Peyer's patch (tissue), 4 donors: ENCODE measurements around the gene HORMAD2. TPM values are rescaled to one million over a fixed set of nuclear protein-coding genes. Genes with fewer than 3 reads are reported as not detected.

ENCODE experiments used
- DNase-seq, 3 donors: peaks; one replicate each; pipeline ENCODE4 v3.0.0-alpha.2; 2017 to 2019
- H3K27ac ChIP-seq, 4 donors: fragments of 200-600 bp; sonication (generic); one replicate each; pipeline ENCODE4 v1.5.1; 2016 to 2019
- H3K27me3 ChIP-seq, 2 donors: fragments of 200-600 bp; sonication (generic); one replicate each; pipeline ENCODE4 v1.5.1; 2019
- H3K36me3 ChIP-seq, 3 donors: fragments of 200-600 bp; sonication (generic); one replicate each; pipeline ENCODE4 v1.5.1; 2016 to 2019
- H3K4me1 ChIP-seq, 4 donors: fragments of 200-600 bp; sonication (generic); one replicate each; pipeline ENCODE4 v1.5.1; 2016 to 2019
- H3K4me3 ChIP-seq, 4 donors: fragments of 200-600 bp; sonication (generic); 1 replicate in 3 of 4; 2 replicates in 1 of 4; pipeline ENCODE4 v1.5.1; 2016 to 2019; ENCODE audit warnings: mild to moderate bottlenecking in 1 of 4
- H3K9me3 ChIP-seq, 4 donors: fragments of 200-600 bp; sonication (generic); one replicate each; pipeline ENCODE4 v1.5.1; 2016 to 2019; ENCODE audit warnings: mild to moderate bottlenecking in 1 of 4
- CTCF ChIP-seq, 6 experiments: fragments of 450-650 bp in 4 of 6; fragments of 200-600 bp in 2 of 6; sonication (generic) in 1 of 6; IDR thresholded peaks; one replicate each; pipeline ENCODE4 v1.5.1; 2017 to 2019; ENCODE audit warnings: antibody characterized with exemption in 6 of 6, mild to moderate bottlenecking in 3 of 6, moderate library complexity in 1 of 6
- POLR2A ChIP-seq, 2 donors: fragments of 450-650 bp; IDR thresholded peaks; one replicate each; pipeline ENCODE4 v1.5.1; 2017; ENCODE audit warnings: antibody characterized with exemption in 2 of 2, mild to moderate bottlenecking in 2 of 2, moderate library complexity in 2 of 2
- total RNA-seq, 4 donors: library from RNA; depleted of rRNA; stranded (reverse); fragments of >200 nt; gene quantifications; one replicate each; pipeline ENCODE4 v1.1.0, GENCODE V29; 2016

Gene HORMAD2
- total RNA-seq, 4 donors from 2014 or later: not detected

GRCh38 chr22:30187094-30187493 is 106.8 kb downstream of the HORMAD2 start:
- H3K27me3 ChIP-seq: no peaks in the 10 kb centered on the region
- H3K4me3 ChIP-seq: no peak overlapping the region
- DNase-seq: no peak
- no peaks in the 10 kb centered on the region for H3K9me3 ChIP-seq
- TF ChIP-seq CTCF (IDR thresholded peaks at IDR 0.05): no peak
- TF ChIP-seq POLR2A (IDR thresholded peaks at IDR 0.05): no peak
- no peaks in the 10 kb centered on the region for H3K36me3 ChIP-seq
- H3K27ac ChIP-seq: no peak overlapping the region
- no peaks in the 10 kb centered on the region for H3K4me1 ChIP-seq

GRCh38 chr22:30187529-30188407 is 107.5 kb downstream of the HORMAD2 start:
- Histone ChIP-seq H3K9me3 (no peaks in the 10 kb centered on the region), H3K4me3 (no peak overlapping the region), H3K27ac (no peak overlapping the region), H3K4me1 (no peaks in the 10 kb centered on the region), H3K36me3 (no peaks in the 10 kb centered on the region), H3K27me3 (no peaks in the 10 kb centered on the region)
- DNase-seq: no peak
- no peak for TF ChIP-seq POLR2A (IDR thresholded peaks at IDR 0.05)
- TF ChIP-seq CTCF (IDR thresholded peaks at IDR 0.05): no peak

- Histone ChIP-seq H3K27me3 (no peaks in the 10 kb centered on the region), H3K27ac (no peak overlapping the region), H3K4me3 (no peak overlapping the region), H3K9me3 (no peaks in the 10 kb centered on the region), H3K4me1 (no peaks in the 10 kb centered on the region), H3K36me3 (no peaks in the 10 kb centered on the region)
- no peak for DNase-seq
- no peak for TF ChIP-seq CTCF (IDR thresholded peaks at IDR 0.05)
- TF ChIP-seq POLR2A (IDR thresholded peaks at IDR 0.05): no peak
These were observed 108.6 kb downstream of the HORMAD2 start for GRCh38 chr22:30188911-30189310.

GRCh38 chr22:30190574-30190973 is 110.3 kb downstream of the HORMAD2 start:
- H3K4me3 ChIP-seq: no peak overlapping the region
- H3K36me3 ChIP-seq: no peaks in the 10 kb centered on the region
- DNase-seq: no peak
- H3K27me3 ChIP-seq: no peaks in the 10 kb centered on the region
- H3K4me1 ChIP-seq: peaks cover 0 to 2% (median under 1%) of the 10 kb centered on the region in 4 donors
- no peaks in the 10 kb centered on the region for H3K9me3 ChIP-seq
- no peak for TF ChIP-seq POLR2A (IDR thresholded peaks at IDR 0.05)
- no peak for TF ChIP-seq CTCF (IDR thresholded peaks at IDR 0.05)
- no peak overlapping the region for H3K27ac ChIP-seq

GRCh38 chr22:30191040-30191701 is 110.9 kb downstream of the HORMAD2 start:
- Histone ChIP-seq H3K27me3 (no peaks in the 10 kb centered on the region), H3K4me3 (no peak overlapping the region), H3K9me3 (no peaks in the 10 kb centered on the region), H3K36me3 (no peaks in the 10 kb centered on the region), H3K27ac (no peak overlapping the region), H3K4me1 (peaks cover 0 to 8% (median 5%) of the 10 kb centered on the region in 4 donors)
- no peak for DNase-seq
- TF ChIP-seq CTCF (IDR thresholded peaks at IDR 0.05): no peak
